Right cardiac atrium (tissue), 5 donors: Measurements from ENCODE around the gene CROCC2. TPM values are rescaled to one million over a fixed set of nuclear protein-coding genes. Genes with fewer than 3 reads are reported as not detected.

Source experiments
- ATAC-seq, 2 donors: fragments of 200-7000 bp; cut with Tn5 transposase; one replicate each; pipeline versions ENCODE4 v1.8.0 to v1.9.1; 2020; ENCODE audit warnings: moderate library complexity in 2 of 2, mild to moderate bottlenecking in 1 of 2
- DNase-seq, 3 donors: peaks; one replicate each; pipeline ENCODE4 v3.0.0-alpha.2; 2020
- H3K27ac ChIP-seq: one replicate; pipeline ENCODE4 v1.5.1; 2013; ENCODE audit warnings: mild to moderate bottlenecking, low read length, control low read depth, moderate library complexity
- H3K27me3 ChIP-seq: one replicate; pipeline ENCODE4 v1.6.1; 2013; ENCODE audit not compliant: control insufficient read depth, insufficient read depth
- H3K4me1 ChIP-seq: one replicate; pipeline ENCODE4 v1.6.1; 2013; ENCODE audit warnings: low read length; ENCODE audit not compliant: control insufficient read depth, insufficient read depth
- H3K4me3 ChIP-seq: one replicate; pipeline ENCODE4 v1.5.1; 2013; ENCODE audit warnings: low read length, control low read depth
- H3K9me3 ChIP-seq: one replicate; pipeline ENCODE4 v1.6.1; 2013; ENCODE audit warnings: low read length; ENCODE audit not compliant: control insufficient read depth
- WGBS: extraction: QIAGEN DNeasy Blood & Tissue Kit; methylation state at CpG from one replicate; pipeline ENCODE4 v1.1.7; 2013; 5-methylcytosine and 5-hydroxymethylcytosine counted together
- intact Hi-C, 4 donors: fragments of 100-400 bp; cut with DNase I; formaldehyde crosslinking; loops; one replicate each; pipeline versions ENCODE4 v1.11.0 to v1.14.0; 2022 to 2023
- polyA plus RNA-seq: library from polyadenylated mRNA; stranded (reverse); fragments of 200-250 nt; gene quantifications from one replicate; pipeline ENCODE4 v1.2.3, GENCODE V29; 2013
- total RNA-seq, 4 donors: library from RNA; stranded (reverse); fragmentation: NEBNext Ultra II Directional; extraction: Animal tissue kit (Norgen Biotek cat#: 25700); gene quantifications; one replicate each; pipeline ENCODE4 v1.2.1, GENCODE V29; 2021
- donor health status: healthy with polysubstance abuse.
- donor health status: DM: no; HTN: yes; CAD: no.
- donor health status: DM: no; HTN: no; CAD: no.
- donor health status: DM: no; HTN: yes; CAD: no; lungs with severe emphysema.
- donor health status: DM: yes; HTN: yes; CAD: no.

The CROCC2 gene
- total and polyA plus RNA-seq, 5 donors: 0.03 TPM; not detected in 4

DNA sequence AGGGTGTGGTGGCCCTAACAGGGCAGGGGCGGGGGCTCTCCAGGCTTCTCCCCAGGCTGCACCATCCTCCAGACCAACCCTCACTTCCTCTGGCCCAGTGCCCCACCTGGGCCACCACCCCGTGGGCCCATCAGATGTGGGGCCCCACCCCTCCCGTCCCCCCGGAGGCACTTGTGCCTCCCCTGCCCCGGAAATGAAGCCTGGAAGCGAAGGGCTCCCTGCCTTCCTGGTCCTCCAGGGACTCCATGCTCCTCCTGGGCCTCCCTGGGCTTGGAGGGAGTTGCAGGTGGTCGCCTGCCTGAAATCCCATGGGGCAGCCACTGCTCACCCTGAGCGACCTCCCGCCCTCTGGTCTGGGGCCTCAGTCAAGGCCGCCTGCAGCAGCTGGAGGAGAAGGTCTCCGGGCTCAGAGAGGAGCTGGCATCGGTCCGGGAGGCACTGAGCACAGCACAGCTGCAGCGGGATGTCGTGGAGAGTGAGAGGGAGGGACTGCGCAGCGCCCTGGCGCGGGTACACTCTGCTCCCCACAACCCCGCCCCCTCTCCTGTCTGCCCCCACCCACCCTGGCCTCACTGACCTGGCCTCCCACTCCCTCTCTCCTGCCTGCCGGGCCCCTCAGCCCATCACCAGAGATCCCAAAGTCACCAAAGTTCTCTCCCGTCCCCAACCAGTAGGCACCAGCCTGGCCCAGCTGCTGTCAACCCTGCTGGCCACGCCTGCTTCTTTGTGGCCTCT is 28.0 kb downstream of the CROCC2 start:
- H3K4me3 ChIP-seq: no peak overlapping the region
- H3K9me3 ChIP-seq: no peaks in the 10 kb centered on the region
- intact Hi-C loops: no loop called here
- 76% methylated on average over 23 of the region's 23 CpGs for WGBS
- DNase-seq (peak; percentile 31 to 69 (median 65)), ATAC-seq (no peak)
- H3K27me3 ChIP-seq: no peaks in the 10 kb centered on the region
- H3K4me1 ChIP-seq: no peaks in the 10 kb centered on the region
- no peak overlapping the region for H3K27ac ChIP-seq

DNA sequence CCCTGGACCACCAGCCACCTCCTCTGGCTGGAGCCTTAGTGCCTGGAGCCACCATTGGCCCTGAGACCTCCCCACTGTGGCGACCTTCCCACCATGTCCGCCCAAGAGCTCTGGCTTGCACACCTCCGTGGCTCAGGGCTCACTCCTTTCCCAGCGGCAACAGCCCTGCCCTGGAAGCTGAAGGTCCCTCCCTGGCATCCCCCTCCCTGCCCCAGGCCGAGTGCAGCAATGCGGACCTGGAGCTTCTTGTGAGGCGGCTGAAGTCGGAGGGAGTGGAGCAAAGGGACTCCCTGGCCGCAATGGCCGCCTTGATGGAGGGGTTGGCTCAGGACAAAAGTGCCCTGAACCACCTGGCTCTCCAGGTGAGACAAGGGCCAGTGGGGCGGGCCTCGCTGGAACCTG is 28.6 kb downstream of the CROCC2 start:
- WGBS: 88% methylated on average over 12 of the region's 12 CpGs
- ATAC-seq (no peak), DNase-seq (peak in 2 of 3 donors; percentile 10 to 47)
- H3K4me3 ChIP-seq: no peak overlapping the region
- no peaks in the 10 kb centered on the region for H3K27me3 ChIP-seq
- H3K9me3 ChIP-seq: no peaks in the 10 kb centered on the region
- H3K27ac ChIP-seq: no peak overlapping the region
- intact Hi-C loops: no loop called here
- H3K4me1 ChIP-seq: no peaks in the 10 kb centered on the region

DNA sequence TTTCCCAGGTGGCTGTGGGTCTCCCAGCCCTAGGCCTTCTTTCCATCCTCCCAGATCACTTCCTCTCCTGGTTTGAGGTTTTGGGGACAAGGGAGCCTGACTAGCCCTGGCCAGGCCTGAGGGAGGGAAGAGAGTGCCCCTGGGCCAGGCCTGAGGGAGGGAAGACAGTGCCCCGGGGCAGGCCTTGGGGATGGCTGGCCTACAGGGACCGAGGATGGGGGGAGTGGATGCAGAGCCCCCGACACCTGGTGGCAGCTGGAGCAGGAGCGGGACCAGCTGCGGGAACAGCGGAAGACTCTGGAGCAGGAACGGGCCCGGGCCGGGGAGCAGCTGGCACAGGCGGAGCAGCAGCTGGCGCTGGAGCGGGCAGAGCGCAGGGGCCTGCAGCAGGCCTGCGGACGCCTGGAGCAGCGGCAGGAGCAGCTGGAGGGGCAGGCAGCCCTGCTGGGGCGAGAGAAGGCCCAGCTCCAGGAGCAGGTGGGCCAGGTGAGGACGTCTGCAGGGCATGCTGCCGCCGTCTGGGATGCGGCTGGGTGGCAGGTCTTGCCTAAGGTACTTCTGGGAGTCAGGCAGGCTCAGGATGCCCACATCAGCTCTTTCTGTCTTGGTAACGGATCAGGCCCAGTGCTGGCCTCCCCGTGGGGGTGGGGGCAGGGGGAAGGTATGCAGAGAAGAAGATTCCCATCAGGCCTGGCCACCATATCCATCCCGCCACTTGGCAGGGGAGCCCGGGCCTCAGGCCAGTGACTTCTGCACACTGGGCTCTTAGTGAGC is 29.2 kb downstream of the CROCC2 start:
- H3K27ac ChIP-seq: no peak overlapping the region
- no peak overlapping the region for H3K4me3 ChIP-seq
- WGBS: 86% methylated on average over 25 of the region's 25 CpGs
- H3K9me3 ChIP-seq: no peaks in the 10 kb centered on the region
- DNase-seq (peak in 1 of 3 donors; percentile 46), ATAC-seq (peak in 1 of 2 donors; percentile 23)
- no peaks in the 10 kb centered on the region for H3K4me1 ChIP-seq
- no peaks in the 10 kb centered on the region for H3K27me3 ChIP-seq
- intact Hi-C loops: no loop called here

DNA sequence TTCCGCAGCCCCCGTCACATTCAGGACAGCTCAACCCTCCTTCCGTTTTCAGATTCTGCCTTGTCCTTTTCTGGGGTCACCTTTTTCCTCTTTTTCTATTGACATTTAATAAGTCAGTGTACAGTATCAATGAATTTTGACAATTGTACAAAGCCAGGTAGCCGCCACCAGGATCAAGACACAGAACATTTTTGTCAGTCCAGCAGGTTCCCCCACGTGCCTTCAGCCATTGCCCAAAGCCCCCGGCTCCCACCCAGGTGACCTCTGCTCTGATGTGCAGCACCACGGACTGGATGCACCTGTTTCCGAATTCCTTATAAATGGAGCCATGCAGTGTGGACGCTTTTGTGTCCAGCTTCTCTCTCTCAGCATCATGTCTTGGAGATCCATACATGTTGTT is 30.0 kb downstream of the CROCC2 start:
- Histone ChIP-seq H3K27me3 (no peaks in the 10 kb centered on the region), H3K4me1 (no peaks in the 10 kb centered on the region), H3K4me3 (no peak overlapping the region), H3K27ac (no peak overlapping the region), H3K9me3 (no peaks in the 10 kb centered on the region)
- 87% methylated on average over 9 of the region's 9 CpGs for WGBS
- DNase-seq (no peak), ATAC-seq (no peak)
- intact Hi-C loops: no loop called here

DNA sequence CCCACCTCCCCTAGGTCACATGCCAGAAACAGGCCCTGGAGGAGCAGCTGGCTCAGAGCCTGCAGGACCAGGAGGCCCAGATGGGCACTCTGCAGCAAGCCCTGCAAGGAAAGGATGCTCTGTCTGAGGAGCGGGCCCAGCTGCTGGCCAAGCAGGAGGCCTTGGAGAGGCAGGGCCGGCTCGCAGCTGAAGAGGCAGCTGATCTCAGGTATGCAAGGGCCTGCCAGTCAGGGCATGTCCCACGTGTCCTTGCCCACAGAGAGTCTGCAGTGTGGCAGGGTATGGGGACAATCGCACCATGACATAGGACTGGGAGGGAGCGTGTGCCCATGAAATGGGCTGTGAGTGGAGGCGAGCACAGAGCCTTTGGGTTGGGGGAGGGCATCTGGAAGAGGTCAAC is 39.9 kb downstream of the CROCC2 start:
- intact Hi-C loops: no loop called here
- WGBS: 91% methylated on average over 7 of the region's 7 CpGs
- Histone ChIP-seq H3K9me3 (no peaks in the 10 kb centered on the region), H3K27ac (no peak overlapping the region), H3K4me1 (no peaks in the 10 kb centered on the region), H3K4me3 (no peak overlapping the region), H3K27me3 (no peaks in the 10 kb centered on the region)
- ATAC-seq (no peak), DNase-seq (no peak)

DNA sequence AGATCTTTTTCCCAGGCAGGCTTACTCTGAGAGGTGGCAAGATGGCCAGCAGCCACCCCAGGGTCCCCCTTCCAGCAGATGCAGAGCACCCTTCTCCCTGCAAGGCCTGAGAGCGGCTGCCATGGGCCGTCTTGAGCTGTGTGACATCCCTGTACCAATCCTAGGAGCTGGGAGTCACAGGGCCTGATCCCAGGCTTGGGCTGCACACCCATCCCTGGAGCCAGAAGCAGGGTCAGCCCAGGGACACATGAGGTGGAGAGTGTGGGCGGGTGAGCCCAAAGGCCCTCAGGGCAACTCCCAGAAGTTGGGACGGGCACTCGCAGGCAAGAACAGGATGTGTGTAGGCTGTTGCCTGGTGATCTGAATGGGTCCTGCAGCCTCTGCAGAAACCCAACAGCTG is 40.5 kb downstream of the CROCC2 start:
- no peaks in the 10 kb centered on the region for H3K27me3 ChIP-seq
- H3K4me1 ChIP-seq: no peaks in the 10 kb centered on the region
- no peak overlapping the region for H3K27ac ChIP-seq
- ATAC-seq (no peak), DNase-seq (no peak)
- no peaks in the 10 kb centered on the region for H3K9me3 ChIP-seq
- no peak overlapping the region for H3K4me3 ChIP-seq
- intact Hi-C loops: no loop called here
- WGBS: 72% methylated on average over 5 of the region's 5 CpGs

DNA sequence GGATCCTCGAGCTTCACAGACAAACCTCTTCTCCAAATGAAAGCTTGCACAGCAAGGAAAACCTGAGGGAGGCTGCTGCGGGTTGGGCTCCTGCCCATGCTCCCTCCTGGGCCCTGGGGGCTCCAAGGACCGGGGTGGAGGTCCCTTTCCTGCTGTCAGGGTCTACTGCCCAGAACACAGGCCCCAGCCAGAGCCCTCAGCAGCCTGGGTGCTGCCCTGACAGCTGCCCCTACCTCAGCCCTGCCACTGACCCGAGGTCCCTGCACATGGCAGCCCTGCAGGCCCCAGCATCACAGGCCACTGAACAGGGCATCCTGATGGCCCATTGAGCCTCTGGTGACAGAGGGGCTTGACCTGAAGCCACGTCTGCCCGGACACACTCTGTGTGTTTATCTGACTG is 41.0 kb downstream of the CROCC2 start:
- Histone ChIP-seq H3K27me3 (no peaks in the 10 kb centered on the region), H3K27ac (no peak overlapping the region), H3K4me3 (no peak overlapping the region), H3K9me3 (no peaks in the 10 kb centered on the region), H3K4me1 (no peaks in the 10 kb centered on the region)
- 82% methylated on average over 6 of the region's 6 CpGs for WGBS
- intact Hi-C loops: no loop called here
- DNase-seq: peak in 1 of 3 donors; percentile 46
- ATAC-seq: no peak

DNA sequence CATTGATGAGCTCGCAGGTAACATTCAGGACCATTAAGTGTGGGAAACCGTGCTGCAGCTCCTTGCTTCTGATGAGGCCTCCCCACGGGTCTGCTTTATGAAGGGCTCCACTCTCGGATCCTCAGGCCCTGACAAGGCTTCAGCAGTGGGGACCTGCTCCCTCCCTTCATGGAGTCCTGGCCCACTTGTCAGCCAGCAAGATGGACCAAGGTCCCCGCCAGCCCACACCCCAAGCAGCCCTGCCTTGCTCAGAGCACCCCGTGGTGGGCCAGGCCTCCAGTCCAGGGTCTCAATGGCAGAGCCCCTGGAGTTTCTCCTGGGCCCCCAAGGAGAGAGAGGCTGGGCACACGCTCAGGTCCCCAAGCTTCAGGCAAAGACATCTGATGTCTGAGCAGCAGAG is 41.5 kb downstream of the CROCC2 start:
- intact Hi-C loops: no loop called here
- no peak for ATAC-seq
- WGBS: 93% methylated on average over 7 of the region's 7 CpGs
- H3K27ac ChIP-seq: no peak overlapping the region
- no peaks in the 10 kb centered on the region for H3K9me3 ChIP-seq
- H3K4me3 ChIP-seq: no peak overlapping the region
- peak in 1 of 3 donors; percentile 28 for DNase-seq
- H3K4me1 ChIP-seq: no peaks in the 10 kb centered on the region
- H3K27me3 ChIP-seq: no peaks in the 10 kb centered on the region

DNA sequence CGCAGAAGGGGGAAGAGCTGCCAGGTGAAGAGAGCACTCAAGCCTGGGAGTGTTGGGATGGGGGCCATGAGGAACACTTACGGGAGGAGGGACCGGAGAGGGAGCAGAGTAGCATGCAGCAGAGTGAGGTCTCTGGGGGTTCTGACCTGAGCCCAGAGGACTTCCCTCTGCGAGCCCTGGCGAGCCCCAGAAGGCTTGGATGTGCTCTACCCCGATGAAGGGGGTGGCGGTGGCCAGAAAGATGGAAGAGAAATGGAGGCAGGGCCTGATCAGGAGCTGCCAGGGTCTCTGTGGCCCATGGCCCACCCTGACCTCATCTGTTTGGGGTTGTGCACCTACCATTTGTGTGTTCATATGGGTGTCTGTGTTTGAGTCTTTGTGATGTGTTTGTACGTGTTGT is 42.0 kb downstream of the CROCC2 start:
- Histone ChIP-seq H3K27ac (no peak overlapping the region), H3K4me3 (no peak overlapping the region), H3K9me3 (no peaks in the 10 kb centered on the region), H3K27me3 (no peaks in the 10 kb centered on the region), H3K4me1 (no peaks in the 10 kb centered on the region)
- ATAC-seq (no peak), DNase-seq (no peak)
- WGBS: 94% methylated on average over 8 of the region's 8 CpGs
- intact Hi-C loops: no loop called here

DNA sequence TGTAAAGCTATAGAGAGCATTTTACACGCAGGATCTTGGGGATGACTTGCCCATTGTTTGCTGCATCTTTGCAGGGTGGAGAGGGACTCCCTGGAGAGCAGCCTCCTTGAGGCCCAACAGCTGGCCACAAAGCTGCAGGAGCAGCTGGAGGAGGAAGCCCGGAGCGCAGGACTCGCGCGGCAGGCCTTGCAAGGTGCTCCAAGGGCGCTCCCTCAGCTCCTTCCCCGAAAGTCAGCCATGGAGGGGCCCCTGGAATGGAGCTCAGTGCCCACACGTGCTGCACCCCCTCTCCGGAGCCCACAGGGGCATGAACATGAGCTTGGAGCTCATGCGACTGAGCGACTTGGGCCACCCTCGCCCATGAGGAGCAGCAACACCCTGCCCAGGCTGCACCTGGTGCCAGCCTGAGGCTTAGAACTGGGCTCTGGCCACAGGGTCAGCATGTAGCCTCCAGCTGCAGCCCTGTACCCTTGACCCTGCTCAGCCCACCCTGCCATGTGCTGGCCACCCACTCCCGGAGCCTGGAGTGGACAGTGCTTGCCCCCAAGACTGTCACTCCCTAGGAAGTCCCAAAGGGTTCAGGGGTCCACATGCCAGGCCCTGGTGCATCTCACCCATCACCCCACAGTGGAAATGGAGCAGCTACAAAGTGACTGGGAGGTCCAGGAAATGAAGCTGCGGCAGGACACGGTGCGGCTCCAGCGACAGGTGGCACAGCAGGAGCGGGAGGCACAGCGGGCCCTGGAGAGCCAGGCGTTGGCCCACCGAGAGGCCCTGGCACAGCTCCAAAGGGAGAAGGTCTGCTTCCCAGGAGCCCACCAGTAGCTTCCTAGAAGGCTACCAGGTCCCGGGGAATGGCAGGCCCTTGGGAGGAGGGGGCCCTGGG is 43.0 kb downstream of the CROCC2 start:
- no peaks in the 10 kb centered on the region for H3K4me1 ChIP-seq
- no peak for ATAC-seq
- H3K27me3 ChIP-seq: no peaks in the 10 kb centered on the region
- H3K9me3 ChIP-seq: no peaks in the 10 kb centered on the region
- 86% methylated on average over 23 of the region's 23 CpGs for WGBS
- H3K27ac ChIP-seq: no peak overlapping the region
- peak in 2 of 3 donors; percentile 38 to 47 for DNase-seq
- intact Hi-C loops: no loop called here
- no peak overlapping the region for H3K4me3 ChIP-seq
